Progenitor cell of endocrine pancreas (in vitro differentiated cells): Measurements from ENCODE around the gene SYT13. TPM values are rescaled to one million over a fixed set of nuclear protein-coding genes. Genes with fewer than 3 reads are reported as not detected.

ENCODE experiments used
- DNase-seq: peaks from one replicate; pipeline ENCODE4 v3.0.0; 2021; ENCODE audit warnings: low spot score; ENCODE audit not compliant: unreplicated experiment
- H3K27ac Mint-ChIP-seq: 2 replicates; pipeline ENCODE4 v1.8.0; 2021; ENCODE audit warnings: mild to moderate bottlenecking, moderate library complexity, mixed read lengths
- H3K27me3 Mint-ChIP-seq: 2 replicates; pipeline ENCODE4 v1.8.0; 2021; ENCODE audit warnings: mixed read lengths
- H3K36me3 Mint-ChIP-seq: 2 replicates; pipeline ENCODE4 v1.8.0; 2022; ENCODE audit warnings: mixed read lengths; ENCODE audit not compliant: insufficient read depth
- H3K4me1 Mint-ChIP-seq: 2 replicates; pipeline ENCODE4 v1.8.0; 2021; ENCODE audit warnings: low read depth, mixed read lengths
- H3K4me3 Mint-ChIP-seq: 2 replicates; pipeline ENCODE4 v1.8.0; 2021; ENCODE audit warnings: low read depth, mild to moderate bottlenecking, moderate library complexity, mixed read lengths
- H3K9me3 Mint-ChIP-seq: 2 replicates; pipeline ENCODE4 v1.8.0; 2021; ENCODE audit warnings: low read depth, mixed read lengths
- total RNA-seq: library from RNA; stranded (reverse); gene quantifications from 2 replicates; pipeline ENCODE4 v1.2.1, GENCODE V29; 2021
- TF ChIP-seq, protein P1 (sequence below): fragments of 200-600 bp; sonication (generic); IDR thresholded peaks from one replicate; pipeline ENCODE4 v1.5.0; 2021; ENCODE audit warnings: antibody characterized with exemption, mild to moderate bottlenecking; ENCODE audit not compliant: unreplicated experiment

The SYT13 gene
- total RNA-seq, 1 donor from 2014 or later = 24.5 TPM

DNA sequence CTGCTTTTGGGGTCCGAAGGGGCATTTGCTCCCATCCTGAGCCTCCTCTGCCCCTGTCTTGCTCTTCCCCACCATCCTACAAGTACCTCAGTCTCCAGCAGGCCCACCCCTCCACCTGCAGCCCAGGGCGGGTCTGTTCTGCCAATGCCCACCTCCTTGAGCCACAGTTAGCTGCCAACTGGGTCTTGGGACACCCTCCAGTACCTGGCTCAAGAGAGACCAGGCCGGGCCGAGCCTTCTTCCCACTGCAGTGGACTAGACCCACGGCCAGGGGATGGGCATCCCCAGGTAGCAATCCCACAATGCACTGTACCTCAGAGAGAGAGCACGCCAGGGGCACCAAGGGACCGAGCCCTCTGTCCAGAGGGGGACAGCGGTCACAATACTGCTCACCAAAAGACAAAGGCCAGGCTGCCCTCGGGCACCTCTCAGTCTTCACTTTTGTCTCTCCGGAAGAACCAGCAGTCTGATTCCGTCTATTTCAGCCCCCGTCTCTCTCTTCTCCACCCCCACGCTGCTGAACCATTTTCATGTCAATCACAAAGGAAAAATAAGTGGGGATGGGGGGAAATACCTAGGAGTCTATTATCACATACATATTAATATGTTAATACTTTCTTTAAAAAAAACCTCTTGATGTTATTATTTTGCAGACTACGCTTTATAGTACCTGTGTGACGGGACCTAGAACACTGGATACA is 51.7 kb downstream of the SYT13 start:
- H3K4me3 Mint-ChIP-seq = no peak overlapping the region

DNA sequence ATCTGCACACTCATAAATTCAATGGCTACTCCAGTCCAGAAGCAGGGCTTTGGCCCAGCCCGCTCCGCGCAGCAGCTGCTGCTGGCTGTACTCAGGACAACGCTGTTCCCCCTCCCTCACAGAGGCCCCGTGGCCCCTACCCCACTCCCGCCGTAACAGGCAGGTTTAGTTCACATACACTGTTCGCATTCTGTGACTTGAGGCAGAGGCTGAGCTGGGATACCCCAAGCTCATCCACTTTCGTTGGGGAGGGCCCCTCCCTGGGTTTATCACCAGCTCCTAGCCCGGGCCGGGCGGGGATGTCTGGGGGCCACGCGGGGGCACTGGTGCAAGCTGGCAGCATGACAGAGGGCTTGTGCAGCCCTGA is 52.4 kb downstream of the SYT13 start:
- no peaks in the 10 kb centered on the region for H3K4me1 Mint-ChIP-seq
- peaks cover under 1% of the 10 kb centered on the region for H3K36me3 Mint-ChIP-seq
- TF ChIP-seq, protein P1, sequence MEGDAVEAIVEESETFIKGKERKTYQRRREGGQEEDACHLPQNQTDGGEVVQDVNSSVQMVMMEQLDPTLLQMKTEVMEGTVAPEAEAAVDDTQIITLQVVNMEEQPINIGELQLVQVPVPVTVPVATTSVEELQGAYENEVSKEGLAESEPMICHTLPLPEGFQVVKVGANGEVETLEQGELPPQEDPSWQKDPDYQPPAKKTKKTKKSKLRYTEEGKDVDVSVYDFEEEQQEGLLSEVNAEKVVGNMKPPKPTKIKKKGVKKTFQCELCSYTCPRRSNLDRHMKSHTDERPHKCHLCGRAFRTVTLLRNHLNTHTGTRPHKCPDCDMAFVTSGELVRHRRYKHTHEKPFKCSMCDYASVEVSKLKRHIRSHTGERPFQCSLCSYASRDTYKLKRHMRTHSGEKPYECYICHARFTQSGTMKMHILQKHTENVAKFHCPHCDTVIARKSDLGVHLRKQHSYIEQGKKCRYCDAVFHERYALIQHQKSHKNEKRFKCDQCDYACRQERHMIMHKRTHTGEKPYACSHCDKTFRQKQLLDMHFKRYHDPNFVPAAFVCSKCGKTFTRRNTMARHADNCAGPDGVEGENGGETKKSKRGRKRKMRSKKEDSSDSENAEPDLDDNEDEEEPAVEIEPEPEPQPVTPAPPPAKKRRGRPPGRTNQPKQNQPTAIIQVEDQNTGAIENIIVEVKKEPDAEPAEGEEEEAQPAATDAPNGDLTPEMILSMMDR = no peak
- peaks cover 25% of the 10 kb centered on the region for H3K27me3 Mint-ChIP-seq
- no peak overlapping the region for H3K4me3 Mint-ChIP-seq
- H3K27ac Mint-ChIP-seq = no peak overlapping the region
- DNase-seq = no peak
- H3K9me3 Mint-ChIP-seq = no peaks in the 10 kb centered on the region

More for the DNA sequence above, 51.7 kb downstream of the SYT13 start:
- H3K36me3 Mint-ChIP-seq = no peaks in the 10 kb centered on the region
- peaks cover 25% of the 10 kb centered on the region for H3K27me3 Mint-ChIP-seq
- H3K4me1 Mint-ChIP-seq = no peaks in the 10 kb centered on the region
- DNase-seq = no peak
- TF ChIP-seq, protein P1 = no peak
- no peaks in the 10 kb centered on the region for H3K9me3 Mint-ChIP-seq
- H3K27ac Mint-ChIP-seq = no peak overlapping the region

DNA sequence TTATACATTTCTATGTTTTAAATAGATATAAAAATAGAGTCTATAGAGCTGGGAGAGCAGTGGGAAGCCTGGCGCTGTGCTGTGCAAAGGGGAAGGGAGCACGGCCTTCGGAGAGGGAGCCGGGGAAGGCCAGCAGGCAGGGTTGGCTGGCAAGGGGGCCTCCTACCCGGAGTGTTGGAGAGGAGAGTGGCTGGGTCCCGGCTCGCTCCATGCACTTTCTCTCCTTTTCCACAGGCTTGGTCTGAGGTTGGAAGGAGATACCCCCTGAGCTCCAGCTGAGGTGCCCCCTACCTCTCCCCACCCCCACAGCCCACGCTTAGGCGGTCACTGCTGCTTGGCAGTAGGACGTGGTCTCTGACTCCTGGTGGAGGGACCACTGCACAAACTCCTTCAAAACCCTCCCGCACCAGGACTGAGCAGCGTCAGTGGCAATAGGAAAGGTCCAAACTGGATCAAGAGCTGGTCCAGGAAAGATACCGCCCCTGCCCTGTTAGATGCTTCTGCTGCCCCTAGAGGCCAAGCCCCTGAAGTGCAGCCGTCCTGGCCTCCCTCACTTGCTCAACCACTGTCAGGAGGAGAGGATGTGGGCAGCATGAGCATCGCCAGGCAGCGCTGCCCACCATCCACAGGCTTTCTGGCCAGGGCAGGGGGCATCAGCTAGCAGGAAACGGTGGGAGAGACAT is 52.9 kb downstream of the SYT13 start:
- peaks cover 1% of the 10 kb centered on the region for H3K36me3 Mint-ChIP-seq

DNA sequence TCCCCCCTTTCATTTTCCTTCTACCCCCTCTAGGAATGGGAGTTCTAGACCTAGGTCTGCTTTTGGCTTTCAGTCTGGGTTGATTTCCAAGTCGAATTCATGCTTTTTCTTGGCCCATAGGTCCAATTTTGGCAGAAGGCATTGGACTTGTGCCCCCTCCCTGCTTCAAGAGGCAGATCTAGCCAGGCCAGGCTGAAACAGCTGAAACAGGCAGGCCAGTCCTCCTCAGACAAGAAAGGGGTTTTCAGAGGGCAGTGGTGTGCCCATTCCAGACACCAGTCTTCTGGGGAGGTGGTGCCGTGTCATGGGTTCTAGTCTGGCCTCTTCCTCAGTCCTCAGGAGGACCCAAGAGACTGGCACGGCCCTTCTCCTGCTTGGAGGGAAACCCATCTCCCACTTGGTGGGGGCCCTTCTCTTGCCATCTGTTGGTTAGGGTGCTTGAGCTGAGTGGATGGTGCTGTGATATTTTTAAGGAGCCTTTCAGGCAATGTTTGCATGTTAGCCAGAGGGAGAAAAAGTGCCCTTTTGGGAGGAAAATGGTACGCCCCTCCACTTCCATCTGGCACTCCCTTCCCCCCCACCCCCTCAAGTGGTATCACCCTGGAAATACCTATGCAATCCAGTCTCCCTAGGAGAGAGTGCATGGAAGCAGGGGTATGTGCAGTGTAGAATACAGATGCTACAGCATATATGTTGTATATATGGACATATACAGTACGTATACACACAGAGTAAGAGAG is 53.6 kb downstream of the SYT13 start:
- H3K27ac Mint-ChIP-seq = no peak overlapping the region
- no peaks in the 10 kb centered on the region for H3K9me3 Mint-ChIP-seq
- H3K36me3 Mint-ChIP-seq = peaks cover 4% of the 10 kb centered on the region
- no peak for DNase-seq
- TF ChIP-seq, protein P1 = no peak
- no peaks in the 10 kb centered on the region for H3K4me1 Mint-ChIP-seq
- peaks cover 16% of the 10 kb centered on the region for H3K27me3 Mint-ChIP-seq
- no peak overlapping the region for H3K4me3 Mint-ChIP-seq

More for the DNA sequence above, 52.9 kb downstream of the SYT13 start:
- H3K4me1 Mint-ChIP-seq = no peaks in the 10 kb centered on the region
- DNase-seq = peak; percentile 61
- peak overlapping the region; percentile 65 for H3K27ac Mint-ChIP-seq
- no peaks in the 10 kb centered on the region for H3K9me3 Mint-ChIP-seq
- TF ChIP-seq, protein P1 = peak; percentile 78
- H3K4me3 Mint-ChIP-seq = no peak overlapping the region
- H3K27me3 Mint-ChIP-seq = peaks cover 24% of the 10 kb centered on the region

DNA sequence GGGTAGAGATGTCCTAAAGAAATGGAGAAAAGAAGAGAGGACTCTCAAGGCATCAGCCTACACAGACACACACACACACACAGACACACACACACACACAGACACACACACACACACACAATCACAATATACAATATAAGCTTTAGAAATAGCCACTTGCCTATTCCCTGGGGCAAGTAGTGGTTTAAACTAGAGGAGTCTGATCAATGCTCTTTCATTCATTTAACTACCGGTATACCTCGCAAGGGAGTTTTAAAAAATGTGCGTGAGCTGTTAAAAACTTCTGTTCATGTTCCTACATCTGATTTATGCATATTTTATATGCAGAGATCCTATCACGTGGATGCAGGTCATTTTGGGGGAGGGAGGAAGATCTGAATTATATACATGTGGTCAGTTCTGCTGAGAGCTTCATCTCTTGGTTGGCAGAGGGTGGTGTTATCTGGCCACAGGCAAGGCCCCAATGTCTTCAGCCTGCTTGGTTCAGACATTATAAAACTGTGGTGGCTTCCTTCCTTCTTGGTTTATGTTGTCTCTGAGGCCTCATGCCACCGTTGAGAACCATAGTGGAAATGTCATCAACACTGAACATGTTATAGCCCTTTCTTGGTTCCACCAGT is 56.6 kb downstream of the SYT13 start:
- Mint-ChIP-seq H3K4me3 (no peak overlapping the region), H3K4me1 (no peaks in the 10 kb centered on the region), H3K9me3 (no peaks in the 10 kb centered on the region), H3K27me3 (no peaks in the 10 kb centered on the region), H3K36me3 (peaks cover 16% of the 10 kb centered on the region), H3K27ac (no peak overlapping the region)
- TF ChIP-seq, protein P1 = no peak
- no peak for DNase-seq
